ENCODE data around the gene MYOZ3.

GRCh38 chr5:150648294-150649107 is 12.6 kb upstream of the MYOZ3 start:
- TF ChIP-seq, protein P1, sequence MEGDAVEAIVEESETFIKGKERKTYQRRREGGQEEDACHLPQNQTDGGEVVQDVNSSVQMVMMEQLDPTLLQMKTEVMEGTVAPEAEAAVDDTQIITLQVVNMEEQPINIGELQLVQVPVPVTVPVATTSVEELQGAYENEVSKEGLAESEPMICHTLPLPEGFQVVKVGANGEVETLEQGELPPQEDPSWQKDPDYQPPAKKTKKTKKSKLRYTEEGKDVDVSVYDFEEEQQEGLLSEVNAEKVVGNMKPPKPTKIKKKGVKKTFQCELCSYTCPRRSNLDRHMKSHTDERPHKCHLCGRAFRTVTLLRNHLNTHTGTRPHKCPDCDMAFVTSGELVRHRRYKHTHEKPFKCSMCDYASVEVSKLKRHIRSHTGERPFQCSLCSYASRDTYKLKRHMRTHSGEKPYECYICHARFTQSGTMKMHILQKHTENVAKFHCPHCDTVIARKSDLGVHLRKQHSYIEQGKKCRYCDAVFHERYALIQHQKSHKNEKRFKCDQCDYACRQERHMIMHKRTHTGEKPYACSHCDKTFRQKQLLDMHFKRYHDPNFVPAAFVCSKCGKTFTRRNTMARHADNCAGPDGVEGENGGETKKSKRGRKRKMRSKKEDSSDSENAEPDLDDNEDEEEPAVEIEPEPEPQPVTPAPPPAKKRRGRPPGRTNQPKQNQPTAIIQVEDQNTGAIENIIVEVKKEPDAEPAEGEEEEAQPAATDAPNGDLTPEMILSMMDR (IDR thresholded peaks at IDR 0.05 in 2 of 3, conservative IDR thresholded peaks at IDR 0.05 in 1 of 3; ENCODE audit: borderline replicate concordance in 1 of 3, insufficient read depth in 1 of 3, low read depth in 2 of 3, low read length in 2 of 3), result no peak
- TF ChIP-seq POLR2AphosphoS5 (IDR thresholded peaks at IDR 0.05; ENCODE audit: low read depth, low read length) (no peak), SIN3A (IDR thresholded peaks at IDR 0.05; ENCODE audit: low read depth) (no peak), CBX3 (IDR thresholded peaks at IDR 0.05; ENCODE audit: low read depth) (no peak), RAD21 (IDR thresholded peaks at IDR 0.05; ENCODE audit: low read depth) (no peak)

Measured in HCT116 (cell line).